ENCODE results near the gene ELFN1.

DNA sequence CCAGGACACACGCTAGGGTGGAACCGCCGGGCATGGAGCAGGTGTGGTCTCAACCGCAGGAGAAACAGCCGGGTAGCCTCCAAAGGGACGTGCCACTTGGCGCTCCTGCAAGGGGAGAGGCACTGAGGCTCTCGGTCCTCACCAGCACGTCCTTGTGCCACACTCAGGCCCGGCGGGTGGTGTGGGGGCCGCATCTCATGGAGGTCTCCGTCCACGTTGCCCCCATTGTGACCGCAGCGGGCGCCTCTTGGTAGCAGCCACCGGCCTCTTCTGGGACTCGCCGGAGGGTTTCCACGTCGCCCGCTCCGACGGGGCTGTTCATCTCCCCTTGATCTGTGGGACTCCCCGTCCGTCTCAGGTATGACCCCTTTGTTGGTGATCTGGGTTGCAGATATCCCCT, 49.2 kb upstream of the ELFN1 start:
- TF ChIP-seq POLR2A (IDR thresholded peaks at IDR 0.05; ENCODE audit: extremely low read depth, insufficient read length) (no peak), MYC (IDR thresholded peaks at IDR 0.05; ENCODE audit: low read depth, low read length) (no peak)
- TF ChIP-seq, protein P1, sequence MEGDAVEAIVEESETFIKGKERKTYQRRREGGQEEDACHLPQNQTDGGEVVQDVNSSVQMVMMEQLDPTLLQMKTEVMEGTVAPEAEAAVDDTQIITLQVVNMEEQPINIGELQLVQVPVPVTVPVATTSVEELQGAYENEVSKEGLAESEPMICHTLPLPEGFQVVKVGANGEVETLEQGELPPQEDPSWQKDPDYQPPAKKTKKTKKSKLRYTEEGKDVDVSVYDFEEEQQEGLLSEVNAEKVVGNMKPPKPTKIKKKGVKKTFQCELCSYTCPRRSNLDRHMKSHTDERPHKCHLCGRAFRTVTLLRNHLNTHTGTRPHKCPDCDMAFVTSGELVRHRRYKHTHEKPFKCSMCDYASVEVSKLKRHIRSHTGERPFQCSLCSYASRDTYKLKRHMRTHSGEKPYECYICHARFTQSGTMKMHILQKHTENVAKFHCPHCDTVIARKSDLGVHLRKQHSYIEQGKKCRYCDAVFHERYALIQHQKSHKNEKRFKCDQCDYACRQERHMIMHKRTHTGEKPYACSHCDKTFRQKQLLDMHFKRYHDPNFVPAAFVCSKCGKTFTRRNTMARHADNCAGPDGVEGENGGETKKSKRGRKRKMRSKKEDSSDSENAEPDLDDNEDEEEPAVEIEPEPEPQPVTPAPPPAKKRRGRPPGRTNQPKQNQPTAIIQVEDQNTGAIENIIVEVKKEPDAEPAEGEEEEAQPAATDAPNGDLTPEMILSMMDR (IDR thresholded peaks at IDR 0.05; ENCODE audit: low read depth, low read length): no peak
- TF ChIP-seq, protein P2, sequence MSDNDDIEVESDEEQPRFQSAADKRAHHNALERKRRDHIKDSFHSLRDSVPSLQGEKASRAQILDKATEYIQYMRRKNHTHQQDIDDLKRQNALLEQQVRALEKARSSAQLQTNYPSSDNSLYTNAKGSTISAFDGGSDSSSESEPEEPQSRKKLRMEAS (IDR thresholded peaks at IDR 0.05; ENCODE audit: low read depth, low read length): no peak
